GM10266 (cell line): ENCODE data around the gene HLA-DQA2.
"Not testable (repeated sequence)": the region's sequence is repeated elsewhere in the genome, so short reads cannot be mapped to it uniquely, and the experiment has no call there.

Experiments used
- DNase-seq: peaks from one replicate; pipeline ENCODE4 v3.0.0; 2012; ENCODE audit errors: extremely low spot score
- TF ChIP-seq, protein P1 (sequence below): IDR thresholded peaks from 2 replicates; pipeline ENCODE4 v1.5.1; 2012; ENCODE audit warnings: mild to moderate bottlenecking, low read depth; ENCODE audit not compliant: control insufficient read depth, insufficient read depth; ENCODE audit errors: missing control alignments

Gene HLA-DQA2

DNA sequence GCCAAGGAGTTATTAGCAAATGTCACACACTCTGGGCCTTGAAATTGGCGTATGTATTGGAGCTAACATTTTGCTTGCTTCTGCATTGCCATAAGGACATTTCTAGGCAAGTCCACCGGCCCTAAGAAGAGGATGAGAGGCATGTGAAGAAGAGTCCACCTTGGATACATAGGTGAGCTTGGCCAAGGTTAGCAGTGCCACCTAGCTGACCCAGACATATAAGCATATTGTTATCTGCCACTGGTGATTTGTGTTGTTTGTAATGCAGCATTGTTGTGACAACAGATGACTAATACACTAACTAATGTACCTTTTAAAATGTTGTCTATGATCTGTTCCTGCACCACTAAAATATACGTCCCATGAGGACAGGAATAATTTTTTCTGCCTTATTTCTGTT, 24.8 kb upstream of the HLA-DQA2 start:
- DNase-seq: no peak
- TF ChIP-seq, protein P1, sequence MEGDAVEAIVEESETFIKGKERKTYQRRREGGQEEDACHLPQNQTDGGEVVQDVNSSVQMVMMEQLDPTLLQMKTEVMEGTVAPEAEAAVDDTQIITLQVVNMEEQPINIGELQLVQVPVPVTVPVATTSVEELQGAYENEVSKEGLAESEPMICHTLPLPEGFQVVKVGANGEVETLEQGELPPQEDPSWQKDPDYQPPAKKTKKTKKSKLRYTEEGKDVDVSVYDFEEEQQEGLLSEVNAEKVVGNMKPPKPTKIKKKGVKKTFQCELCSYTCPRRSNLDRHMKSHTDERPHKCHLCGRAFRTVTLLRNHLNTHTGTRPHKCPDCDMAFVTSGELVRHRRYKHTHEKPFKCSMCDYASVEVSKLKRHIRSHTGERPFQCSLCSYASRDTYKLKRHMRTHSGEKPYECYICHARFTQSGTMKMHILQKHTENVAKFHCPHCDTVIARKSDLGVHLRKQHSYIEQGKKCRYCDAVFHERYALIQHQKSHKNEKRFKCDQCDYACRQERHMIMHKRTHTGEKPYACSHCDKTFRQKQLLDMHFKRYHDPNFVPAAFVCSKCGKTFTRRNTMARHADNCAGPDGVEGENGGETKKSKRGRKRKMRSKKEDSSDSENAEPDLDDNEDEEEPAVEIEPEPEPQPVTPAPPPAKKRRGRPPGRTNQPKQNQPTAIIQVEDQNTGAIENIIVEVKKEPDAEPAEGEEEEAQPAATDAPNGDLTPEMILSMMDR: no peak

DNA sequence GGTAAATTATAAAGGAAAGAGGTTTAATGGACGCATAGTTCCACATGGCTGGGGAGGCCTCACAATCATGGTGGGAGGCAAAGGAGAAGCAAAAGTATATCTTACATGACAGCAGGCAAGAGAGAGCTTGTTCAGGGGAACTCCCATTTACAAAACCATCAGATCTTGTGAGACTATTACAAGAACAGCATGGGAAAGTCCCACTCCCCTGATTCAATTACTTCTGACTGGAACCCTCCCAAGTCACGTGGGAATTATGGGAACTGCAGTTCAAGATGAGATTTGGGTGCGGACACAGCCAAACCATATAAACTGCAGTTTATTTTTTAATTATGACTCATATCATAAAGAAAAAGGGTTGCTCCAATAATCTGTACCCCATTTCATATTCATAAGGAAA, 22.3 kb upstream of the HLA-DQA2 start:
- no peak for DNase-seq
- TF ChIP-seq, protein P1: no peak

DNA sequence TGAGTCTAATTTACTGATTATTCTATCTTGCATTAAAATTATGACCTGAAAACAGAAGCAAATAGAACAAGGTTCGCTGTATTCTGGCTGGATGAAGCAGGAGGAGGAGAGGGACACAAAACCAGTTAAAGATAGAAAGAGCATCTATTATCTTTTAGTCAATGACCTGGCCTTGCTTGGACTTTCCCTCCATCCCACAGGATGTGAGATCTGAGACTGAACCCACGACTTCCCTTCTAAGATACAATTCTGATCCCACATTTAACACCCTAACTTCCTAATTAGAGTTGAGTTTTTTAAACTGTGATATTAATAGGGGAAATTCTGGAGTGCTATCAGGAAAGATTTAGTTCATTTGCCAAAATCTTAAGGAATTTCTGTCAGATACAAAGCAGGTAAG, 3.1 kb upstream of the HLA-DQA2 start:
- no peak for DNase-seq
- TF ChIP-seq, protein P1: no peak

DNA sequence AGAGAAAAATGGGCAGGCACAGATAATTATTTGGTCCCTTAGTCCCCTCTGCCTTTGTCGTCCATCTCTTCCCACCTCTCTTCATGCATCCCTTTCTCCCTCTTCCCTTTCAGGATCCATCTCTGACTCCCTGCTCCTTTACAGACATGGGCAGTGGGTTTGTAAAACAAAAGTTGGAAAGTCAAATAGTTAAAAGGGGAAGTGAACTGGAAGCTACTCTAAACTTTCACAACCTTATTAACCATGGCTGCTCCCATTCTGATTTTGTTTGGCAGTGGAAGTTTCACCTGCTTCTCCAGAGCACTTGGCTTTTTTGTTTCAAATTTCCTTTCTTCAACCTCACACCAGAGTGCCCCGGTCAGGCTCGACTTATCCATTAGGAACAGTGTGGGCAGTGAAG, 1.2 kb downstream of the HLA-DQA2 start:
- TF ChIP-seq, protein P1: no peak
- no peak for DNase-seq

DNA sequence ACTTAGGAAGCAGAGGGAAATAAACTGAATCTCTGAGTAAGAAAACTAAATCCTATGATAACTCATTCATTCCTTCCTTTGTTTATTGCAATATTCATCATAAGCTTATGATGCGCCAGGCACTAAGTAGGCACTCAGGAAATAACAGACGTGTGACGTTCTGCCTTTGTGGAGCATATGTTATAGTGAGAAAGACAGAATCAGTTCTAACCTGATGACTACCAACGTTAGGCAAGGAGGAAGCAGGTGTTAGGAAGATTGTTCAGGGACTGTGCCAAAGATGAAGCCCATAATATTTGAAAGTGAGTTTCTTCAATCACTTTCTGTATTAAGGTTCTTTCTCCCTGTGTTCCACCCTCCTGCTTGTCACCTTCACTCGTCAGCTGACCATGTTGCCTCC, 3.6 kb downstream of the HLA-DQA2 start:
- TF ChIP-seq, protein P1: no peak
- no peak for DNase-seq

DNA sequence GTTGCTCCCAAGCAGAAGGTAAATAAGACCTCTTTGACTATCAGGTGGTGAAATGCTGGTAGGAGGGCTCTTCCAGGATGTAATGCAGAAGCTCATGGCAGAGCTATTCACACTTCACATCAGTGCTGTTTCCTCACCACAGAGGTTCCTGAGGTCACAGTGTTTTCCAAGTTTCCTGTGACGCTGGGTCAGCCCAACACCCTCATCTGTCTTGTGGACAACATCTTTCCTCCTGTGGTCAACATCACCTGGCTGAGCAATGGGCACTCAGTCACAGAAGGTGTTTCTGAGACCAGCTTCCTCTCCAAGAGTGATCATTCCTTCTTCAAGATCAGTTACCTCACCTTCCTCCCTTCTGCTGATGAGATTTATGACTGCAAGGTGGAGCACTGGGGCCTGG, 4.5 kb downstream of the HLA-DQA2 start:
- not testable (repeated sequence) for DNase-seq

DNA sequence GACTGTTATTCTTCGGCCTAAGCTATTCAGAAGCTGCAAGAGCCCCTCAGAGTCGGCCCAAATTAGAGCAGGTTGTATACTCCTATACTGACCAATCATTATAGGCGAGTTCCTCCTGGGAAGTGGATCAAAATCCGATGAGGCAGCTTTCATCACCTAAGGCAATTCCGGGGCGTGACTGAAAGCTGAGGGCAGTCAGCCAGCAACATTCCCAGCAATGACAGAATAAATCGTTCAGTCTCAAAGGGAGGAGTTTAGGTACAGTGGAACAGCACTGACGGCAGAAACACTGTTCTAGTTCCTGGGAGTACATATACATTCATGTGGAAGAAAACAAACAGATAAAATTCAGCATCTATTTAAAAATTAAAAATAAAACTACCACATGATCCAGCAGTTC, 11.4 kb downstream of the HLA-DQA2 start:
- no peak for DNase-seq

DNA sequence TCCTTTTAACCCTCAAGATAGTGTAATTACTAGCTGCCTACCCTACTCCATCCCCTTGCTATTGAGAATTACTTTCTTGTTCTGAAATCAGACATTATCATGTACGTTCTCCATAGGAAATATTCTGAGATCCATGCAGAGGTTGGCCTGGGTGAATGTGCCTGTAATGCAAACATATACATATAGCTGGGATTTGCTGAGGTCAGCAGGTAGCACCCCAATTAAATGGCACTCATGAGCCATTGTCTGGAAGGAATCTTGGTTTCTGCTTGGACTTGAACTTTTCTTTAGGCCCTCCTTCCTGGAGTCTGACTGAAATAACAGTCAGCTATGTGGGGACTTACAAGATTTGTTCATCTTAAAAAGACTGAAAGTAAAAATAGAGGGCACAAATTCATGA, 18.5 kb downstream of the HLA-DQA2 start:
- TF ChIP-seq, protein P1: no peak

More for the DNA sequence above, 11.4 kb downstream of the HLA-DQA2 start:
- TF ChIP-seq, protein P1: no peak

More for the DNA sequence above, 18.5 kb downstream of the HLA-DQA2 start:
- no peak for DNase-seq
